Keratinocyte (primary cell): ENCODE results near the gene KDM6B. TPM values are rescaled to one million over a fixed set of nuclear protein-coding genes. Genes with fewer than 3 reads are reported as not detected.

Experiments
- DNase-seq: peaks from one replicate; pipeline ENCODE4 v3.0.0-alpha.2; 2011; ENCODE audit warnings: low read depth, missing footprints, low spot score
- FAIRE-seq: peaks from 2 replicates; lab custom pipeline; 2011; peaks lifted over from hg19 to GRCh38; lab: Jason Lieb, UNC
- H2AFZ ChIP-seq: 2 replicates; pipeline ENCODE4 v1.6.0; 2012; ENCODE audit warnings: low read length, control low read depth, inconsistent platforms; ENCODE audit not compliant: control insufficient read depth
- H3K27ac ChIP-seq: 2 replicates; pipeline ENCODE4 v1.5.1; 2011; ENCODE audit warnings: low read length; ENCODE audit not compliant: control insufficient read depth, insufficient read depth
- H3K27me3 ChIP-seq: 3 replicates; pipeline ENCODE4 v1.6.0; 2011; ENCODE audit warnings: low read length; ENCODE audit not compliant: control insufficient read depth, insufficient read depth; ENCODE audit errors: extremely low read depth
- H3K36me3 ChIP-seq, 2 experiments: 2 replicates in 1 of 2; 3 replicates in 1 of 2; pipeline ENCODE4 v1.5.1; 2011; ENCODE audit warnings: low read length in 2 of 2, mild to moderate bottlenecking in 1 of 2; ENCODE audit not compliant: control insufficient read depth in 2 of 2, insufficient read depth in 2 of 2; ENCODE audit errors: extremely low read depth in 1 of 2
- H3K4me1 ChIP-seq: 3 replicates; pipeline ENCODE4 v1.5.1; 2011; ENCODE audit warnings: low read length; ENCODE audit not compliant: control insufficient read depth, insufficient read depth; ENCODE audit errors: extremely low read depth
- H3K4me2 ChIP-seq: 3 replicates; pipeline ENCODE4 v1.6.0; 2011; ENCODE audit warnings: low read depth, low read length; ENCODE audit not compliant: control insufficient read depth, insufficient read depth; ENCODE audit errors: extremely low read depth
- H3K4me3 ChIP-seq, 3 experiments: fragments of 200-600 bp in 1 of 3; sonication (generic) in 1 of 3; 2 replicates in 2 of 3; 3 replicates in 1 of 3; pipeline ENCODE4 v1.5.1; 2011 to 2016; ENCODE audit warnings: low read length in 3 of 3, mild to moderate bottlenecking in 3 of 3, control low read depth in 2 of 3, inconsistent platforms in 1 of 3, low read depth in 1 of 3, mixed read lengths in 1 of 3, mixed run types in 1 of 3, moderate library complexity in 1 of 3; ENCODE audit not compliant: control insufficient read depth in 2 of 3, insufficient read depth in 2 of 3; ENCODE audit errors: extremely low read depth in 1 of 3
- H3K79me2 ChIP-seq: 2 replicates; pipeline ENCODE4 v1.6.0; 2012; ENCODE audit warnings: low read length; ENCODE audit not compliant: control insufficient read depth, insufficient read depth
- H3K9ac ChIP-seq: 3 replicates; pipeline ENCODE4 v1.6.0; 2011; ENCODE audit warnings: low read length; ENCODE audit not compliant: control insufficient read depth, insufficient read depth; ENCODE audit errors: extremely low read depth
- H3K9me1 ChIP-seq: 3 replicates; pipeline ENCODE4 v1.6.0; 2011; ENCODE audit warnings: low read length; ENCODE audit not compliant: control insufficient read depth, insufficient read depth; ENCODE audit errors: extremely low read depth
- H3K9me3 ChIP-seq: 2 replicates; pipeline ENCODE4 v1.5.1; 2012; ENCODE audit warnings: low read depth, low read length; ENCODE audit not compliant: control insufficient read depth
- H4K20me1 ChIP-seq: 3 replicates; pipeline ENCODE4 v1.6.0; 2011; ENCODE audit warnings: low read length; ENCODE audit not compliant: control insufficient read depth, insufficient read depth; ENCODE audit errors: extremely low read depth
- EZH2 ChIP-seq: IDR thresholded peaks from one replicate; pipeline ENCODE4 v1.6.1; 2012; ENCODE audit warnings: inconsistent platforms, mild to moderate bottlenecking, low read length, moderate library complexity
- dilution Hi-C: fragments of 300-500 bp; cut with MboI; formaldehyde crosslinking; loops from one replicate; pipeline ENCODE4 v1.7.0; 2020; ENCODE audit warnings: low sequenced_read_pairs; ENCODE audit not compliant: extremely low pct_ligation_motif_present
- polyA plus RNA-seq, 5 experiments: library from polyadenylated mRNA; depleted of rRNA in 3 of 5; stranded (reverse) in 3 of 5; stranded (forward) in 1 of 5; unstranded in 1 of 5; fragments of >200 nt; gene quantifications; 1 replicate in 1 of 5; 2 replicates in 3 of 5; 3 replicates in 1 of 5; pipeline versions ENCODE4 v1.2.1 to v1.2.3, GENCODE V29; 2011 to 2012; ENCODE audit warnings: missing spikeins in 2 of 5, low read depth in 1 of 5, low replicate concordance in 1 of 5
- TF ChIP-seq, protein P1 (sequence below), 3 experiments: IDR thresholded peaks in 1 of 3; conservative IDR thresholded peaks in 1 of 3; optimal IDR thresholded peaks in 1 of 3; 2 replicates in 2 of 3; 3 replicates in 1 of 3; pipeline versions ENCODE3 to v1.5.1; 2011; ENCODE audit warnings: low read length in 3 of 3, mild to moderate bottlenecking in 3 of 3, moderate library complexity in 2 of 3, control low read depth in 1 of 3, inconsistent platforms in 1 of 3; ENCODE audit not compliant: insufficient read depth in 2 of 3; ENCODE audit errors: extremely low read depth in 1 of 3

Gene KDM6B
- polyA plus RNA-seq, 1 donor (not counting 4 experiments of a cell fraction or from before 2014, with no cell fraction given), result 1.6 TPM

GRCh38 chr17:7852262-7852670 lies 18.2 kb downstream of the KDM6B start:
- Histone ChIP-seq H3K4me2 (no peak overlapping the region), H3K4me3 (no peak overlapping the region), H3K27ac (no peak overlapping the region), H2AFZ (no peak overlapping the region), H3K9me3 (no peaks in the 10 kb centered on the region), H3K4me1 (peaks cover 34% of the 10 kb centered on the region), H3K79me2 (peaks cover 19% of the 10 kb centered on the region), H4K20me1 (peaks cover 8% of the 10 kb centered on the region), H3K27me3 (no peaks in the 10 kb centered on the region), H3K36me3 (peaks cover 33 to 39% of the 10 kb centered on the region in 2 experiments), H3K9me1 (no peaks in the 10 kb centered on the region), H3K9ac (no peak overlapping the region)
- DNase-seq (no peak), FAIRE-seq (no peak)
- dilution Hi-C loops, result no loop called here
- TF ChIP-seq, protein P1, sequence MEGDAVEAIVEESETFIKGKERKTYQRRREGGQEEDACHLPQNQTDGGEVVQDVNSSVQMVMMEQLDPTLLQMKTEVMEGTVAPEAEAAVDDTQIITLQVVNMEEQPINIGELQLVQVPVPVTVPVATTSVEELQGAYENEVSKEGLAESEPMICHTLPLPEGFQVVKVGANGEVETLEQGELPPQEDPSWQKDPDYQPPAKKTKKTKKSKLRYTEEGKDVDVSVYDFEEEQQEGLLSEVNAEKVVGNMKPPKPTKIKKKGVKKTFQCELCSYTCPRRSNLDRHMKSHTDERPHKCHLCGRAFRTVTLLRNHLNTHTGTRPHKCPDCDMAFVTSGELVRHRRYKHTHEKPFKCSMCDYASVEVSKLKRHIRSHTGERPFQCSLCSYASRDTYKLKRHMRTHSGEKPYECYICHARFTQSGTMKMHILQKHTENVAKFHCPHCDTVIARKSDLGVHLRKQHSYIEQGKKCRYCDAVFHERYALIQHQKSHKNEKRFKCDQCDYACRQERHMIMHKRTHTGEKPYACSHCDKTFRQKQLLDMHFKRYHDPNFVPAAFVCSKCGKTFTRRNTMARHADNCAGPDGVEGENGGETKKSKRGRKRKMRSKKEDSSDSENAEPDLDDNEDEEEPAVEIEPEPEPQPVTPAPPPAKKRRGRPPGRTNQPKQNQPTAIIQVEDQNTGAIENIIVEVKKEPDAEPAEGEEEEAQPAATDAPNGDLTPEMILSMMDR (optimal IDR thresholded peaks at IDR 0.05 in 1 of 3, IDR thresholded peaks at IDR 0.05 in 1 of 3, conservative IDR thresholded peaks at IDR 0.05 in 1 of 3; ENCODE audit: extremely low read depth in 1 of 3, insufficient read depth in 2 of 3, low read length in 3 of 3), result no peak
- no peak for TF ChIP-seq EZH2

DNA sequence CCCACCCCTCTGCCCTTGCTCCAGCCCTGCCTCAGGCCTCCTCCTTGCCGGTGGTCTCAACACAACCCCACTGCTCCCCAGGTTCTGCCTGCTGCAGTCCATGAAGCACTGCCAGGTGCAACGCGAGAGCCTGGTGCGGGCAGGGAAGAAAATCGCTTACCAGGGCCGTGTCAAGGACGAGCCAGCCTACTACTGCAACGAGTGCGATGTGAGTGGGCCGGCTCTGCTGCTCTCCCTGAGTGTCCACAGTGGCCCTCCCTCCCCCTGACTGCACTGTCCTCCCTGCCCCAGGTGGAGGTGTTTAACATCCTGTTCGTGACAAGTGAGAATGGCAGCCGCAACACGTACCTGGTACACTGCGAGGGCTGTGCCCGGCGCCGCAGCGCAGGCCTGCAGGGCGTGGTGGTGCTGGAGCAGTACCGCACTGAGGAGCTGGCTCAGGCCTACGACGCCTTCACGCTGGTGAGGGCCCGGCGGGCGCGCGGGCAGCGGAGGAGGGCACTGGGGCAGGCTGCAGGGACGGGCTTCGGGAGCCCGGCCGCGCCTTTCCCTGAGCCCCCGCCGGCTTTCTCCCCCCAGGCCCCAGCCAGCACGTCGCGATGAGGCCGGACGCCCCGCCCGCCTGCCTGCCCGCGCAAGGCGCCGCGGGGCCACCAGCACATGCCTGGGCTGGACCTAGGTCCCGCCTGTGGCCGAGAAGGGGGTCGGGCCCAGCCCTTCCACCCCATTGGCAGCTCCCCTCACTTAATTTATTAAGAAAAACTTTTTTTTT lies 19.1 kb downstream of the KDM6B start:
- DNase-seq (no peak), FAIRE-seq (no peak)
- H2AFZ ChIP-seq, result no peak overlapping the region
- H3K9me3 ChIP-seq, result no peaks in the 10 kb centered on the region
- peaks cover 19% of the 10 kb centered on the region for H3K79me2 ChIP-seq
- H3K27ac ChIP-seq, result no peak overlapping the region
- peaks cover 34% of the 10 kb centered on the region for H3K4me1 ChIP-seq
- dilution Hi-C loops, result no loop called here
- H4K20me1 ChIP-seq, result peaks cover 8% of the 10 kb centered on the region
- H3K4me3 ChIP-seq, result no peak overlapping the region
- H3K4me2 ChIP-seq, result no peak overlapping the region
- TF ChIP-seq EZH2, result no peak
- TF ChIP-seq, protein P1 (optimal IDR thresholded peaks at IDR 0.05 in 1 of 3, IDR thresholded peaks at IDR 0.05 in 1 of 3, conservative IDR thresholded peaks at IDR 0.05 in 1 of 3; ENCODE audit: extremely low read depth in 1 of 3, insufficient read depth in 2 of 3, low read length in 3 of 3), result peak in 1 of 3 experiments; percentile 10
- peaks cover 28 to 37% of the 10 kb centered on the region in 2 experiments for H3K36me3 ChIP-seq
- H3K9me1 ChIP-seq, result no peaks in the 10 kb centered on the region
- no peaks in the 10 kb centered on the region for H3K27me3 ChIP-seq
- H3K9ac ChIP-seq, result peak overlapping the region; percentile 50
